ENCODE measurements around the gene SMIM7. TPM values are rescaled to one million over a fixed set of nuclear protein-coding genes. Genes with fewer than 3 reads are reported as not detected.
A peak's percentile ranks its signal among the peaks of the same experiment; 100 is the strongest.

SMIM7 gene
- total RNA-seq, 3 donors from 2014 or later, result 111 to 167 (median 142) TPM

GRCh38 chr19:16611121-16611520 is 48.8 kb downstream of the SMIM7 start:
- H3K27me3 ChIP-seq, result no peaks in the 10 kb centered on the region
- no peak overlapping the region for H3K4me3 ChIP-seq
- no peak overlapping the region for H3K27ac ChIP-seq
- no peaks in the 10 kb centered on the region for H3K9me3 ChIP-seq
- H3K36me3 ChIP-seq, result no peaks in the 10 kb centered on the region
- TF ChIP-seq POLR2A (IDR thresholded peaks at IDR 0.05) (no peak), CTCF (IDR thresholded peaks at IDR 0.05) (no peak), POLR2AphosphoS5 (IDR thresholded peaks at IDR 0.05) (no peak)
- H3K4me1 ChIP-seq, result no peaks in the 10 kb centered on the region
- intact Hi-C loops (cut with DNase I; ENCODE audit: low total_unique reads), result no loop called here
- no peak for DNase-seq (ENCODE audit: low spot score in 2 of 2)

GRCh38 chr19:16609511-16610200 is 50.3 kb downstream of the SMIM7 start:
- Histone ChIP-seq H3K4me1 (no peaks in the 10 kb centered on the region), H3K27ac (no peak overlapping the region), H3K27me3 (no peaks in the 10 kb centered on the region), H3K36me3 (no peaks in the 10 kb centered on the region), H3K9me3 (no peaks in the 10 kb centered on the region), H3K4me3 (no peak overlapping the region)
- TF ChIP-seq CTCF (IDR thresholded peaks at IDR 0.05), result no peak
- no peak for TF ChIP-seq POLR2AphosphoS5 (IDR thresholded peaks at IDR 0.05)
- no peak for TF ChIP-seq POLR2A (IDR thresholded peaks at IDR 0.05)
- intact Hi-C loops (cut with DNase I; ENCODE audit: low total_unique reads), result no loop called here
- DNase-seq (ENCODE audit: low spot score in 2 of 2), result no peak

GRCh38 chr19:16608290-16608739 is 51.6 kb downstream of the SMIM7 start:
- H3K4me1 ChIP-seq, result no peaks in the 10 kb centered on the region
- intact Hi-C loops (cut with DNase I; ENCODE audit: low total_unique reads), result no loop called here
- H3K4me3 ChIP-seq, result no peak overlapping the region
- no peaks in the 10 kb centered on the region for H3K9me3 ChIP-seq
- TF ChIP-seq POLR2A (IDR thresholded peaks at IDR 0.05) (no peak), POLR2AphosphoS5 (IDR thresholded peaks at IDR 0.05) (peak in 2 of 3 donors; percentile 53 to 78)
- no peaks in the 10 kb centered on the region for H3K36me3 ChIP-seq
- H3K27ac ChIP-seq, result peak overlapping the region; percentile 64 to 66
- DNase-seq (ENCODE audit: low spot score in 2 of 2), result no peak
- H3K27me3 ChIP-seq, result no peaks in the 10 kb centered on the region

- Histone ChIP-seq H3K4me3 (no peak overlapping the region), H3K27ac (peak overlapping the region; percentile 64 to 66), H3K4me1 (no peaks in the 10 kb centered on the region), H3K36me3 (no peaks in the 10 kb centered on the region), H3K27me3 (no peaks in the 10 kb centered on the region), H3K9me3 (no peaks in the 10 kb centered on the region)
- no peak for DNase-seq (ENCODE audit: low spot score in 2 of 2)
- TF ChIP-seq CTCF (IDR thresholded peaks at IDR 0.05) (no peak), POLR2A (IDR thresholded peaks at IDR 0.05) (no peak), POLR2AphosphoS5 (IDR thresholded peaks at IDR 0.05) (no peak)
- intact Hi-C loops (cut with DNase I; ENCODE audit: low total_unique reads), result no loop called here
Measured at GRCh38 chr19:16607819-16608218, 52.1 kb downstream of the SMIM7 start.

- TF ChIP-seq CTCF (IDR thresholded peaks at IDR 0.05) (no peak), POLR2AphosphoS5 (IDR thresholded peaks at IDR 0.05) (no peak), POLR2A (IDR thresholded peaks at IDR 0.05) (no peak)
- no peaks in the 10 kb centered on the region for H3K27me3 ChIP-seq
- DNase-seq (ENCODE audit: low spot score in 2 of 2), result no peak
- no peaks in the 10 kb centered on the region for H3K9me3 ChIP-seq
- H3K27ac ChIP-seq, result peak overlapping the region; percentile 13 to 25
- intact Hi-C loops (cut with DNase I; ENCODE audit: low total_unique reads), result no loop called here
- H3K36me3 ChIP-seq, result no peaks in the 10 kb centered on the region
- no peak overlapping the region for H3K4me3 ChIP-seq
- H3K4me1 ChIP-seq, result no peaks in the 10 kb centered on the region
Measured at GRCh38 chr19:16605553-16605994, 54.4 kb downstream of the SMIM7 start.
